GM21576 (cell line): ENCODE measurements around the gene SLC35E1.

Source experiments
- ATAC-seq: cut with Tn5 transposase; IDR thresholded peaks from one replicate; pipeline ENCODE4 v1.9.1; 2021; ENCODE audit warnings: mild to moderate bottlenecking, moderate library complexity; ENCODE audit not compliant: unreplicated experiment

Gene SLC35E1

GRCh38 chr19:16504271-16504670, 67.9 kb downstream of the SLC35E1 start:
- no peak for ATAC-seq
